GM12878 (cell line): ENCODE measurements around the gene NLRC3. TPM values are rescaled to one million over a fixed set of nuclear protein-coding genes. Genes with fewer than 3 reads are reported as not detected.

Experiments used
- ATAC-seq: fragments of 200-7000 bp; cut with Tn5 transposase; 3 replicates; pipeline ENCODE4 v1.9.1; 2020; ENCODE audit warnings: mild to moderate bottlenecking, moderate library complexity
- BruUV-seq: library from RNA; stranded (reverse); fragments of 400-500 nt; replicated peaks from 2 replicates; lab custom pipeline; 2021; lab: Mats Ljungman, UMichigan
- CTCF ChIA-PET: fragments of 300-600 bp; sonication (Branson Sonifier 250); formaldehyde crosslinking; extraction: SDS; loops from one replicate; lab custom pipeline; 2021; ENCODE audit warnings: inconsistent platforms; lab: Yijun Ruan, JAX
- POLR2A ChIA-PET: fragments of 350-600 bp; formaldehyde crosslinking; extraction: SDS; loops from one replicate; lab custom pipeline; 2021; ENCODE audit warnings: inconsistent platforms; lab: Charles Lee
- RAD21 ChIA-PET: fragments of 300-600 bp; sonication (Branson Sonifier 250); formaldehyde crosslinking; loops from one replicate; lab custom pipeline; 2023; ENCODE audit warnings: antibody characterized with exemption; ENCODE audit not compliant: unreplicated experiment; lab: Charles Lee
- SMC1A ChIA-PET: fragments of 300-600 bp; sonication (Branson Sonifier 250); formaldehyde crosslinking; loops from one replicate; lab custom pipeline; 2023; ENCODE audit not compliant: unreplicated experiment, uncharacterized antibody; lab: Charles Lee
- DNase-seq: peaks from one replicate; pipeline ENCODE4 v3.0.0-alpha.2; 2011; ENCODE audit warnings: low read depth, low spot score
- FAIRE-seq: peaks from 3 replicates; lab custom pipeline; 2011; peaks lifted over from hg19 to GRCh38; lab: Jason Lieb, UNC
- H2AFZ ChIP-seq: 2 replicates; pipeline ENCODE4 v1.6.0; 2011; ENCODE audit warnings: low read depth, low read length, control low read depth; ENCODE audit not compliant: control insufficient read depth
- H3K27ac ChIP-seq: 2 replicates; pipeline ENCODE4 v1.5.1; 2011; ENCODE audit warnings: control low read depth; ENCODE audit not compliant: control insufficient read depth, insufficient read depth
- H3K27me3 ChIP-seq, 2 experiments: replicated peaks in 1 of 2; 2 replicates each; pipeline versions ENCODE4 v1.6.0 to v1.6.1; 2011; ENCODE audit warnings: low read length in 1 of 2; ENCODE audit not compliant: control insufficient read depth in 2 of 2, insufficient read depth in 2 of 2
- H3K36me3 ChIP-seq, 2 experiments: 2 replicates each; pipeline ENCODE4 v1.5.1; 2011; ENCODE audit warnings: low read length in 1 of 2; ENCODE audit not compliant: control insufficient read depth in 2 of 2, insufficient read depth in 2 of 2
- H3K4me1 ChIP-seq: 2 replicates; pipeline ENCODE4 v1.6.1; 2011; ENCODE audit warnings: mild to moderate bottlenecking, low read length, moderate library complexity, mixed read lengths; ENCODE audit not compliant: control insufficient read depth, insufficient read depth
- H3K4me2 ChIP-seq: 2 replicates; pipeline ENCODE4 v1.6.0; 2011; ENCODE audit warnings: control low read depth; ENCODE audit not compliant: control insufficient read depth, insufficient read depth
- H3K4me3 ChIP-seq: fragments of 200-600 bp; sonication (generic); 2 replicates; pipeline ENCODE4 v1.5.1; 2016
- H3K79me2 ChIP-seq: 2 replicates; pipeline ENCODE4 v1.6.0; 2011; ENCODE audit warnings: low read length; ENCODE audit not compliant: control insufficient read depth, insufficient read depth
- H3K9ac ChIP-seq: 2 replicates; pipeline ENCODE4 v1.8.0; 2011; ENCODE audit warnings: low read length, control low read depth, mixed read lengths; ENCODE audit not compliant: control insufficient read depth, insufficient read depth
- H3K9me3 ChIP-seq: replicated peaks from 3 replicates; pipeline ENCODE4 v1.5.1; 2011; ENCODE audit warnings: mild to moderate bottlenecking, low read length; ENCODE audit not compliant: control insufficient read depth, insufficient read depth
- H4K20me1 ChIP-seq: 2 replicates; pipeline ENCODE4 v1.6.0; 2011; ENCODE audit not compliant: control insufficient read depth, insufficient read depth
- ATF7 ChIP-seq: fragments of 450-650 bp; IDR thresholded peaks from 2 replicates; pipeline ENCODE4 v1.6.1; 2016; ENCODE audit warnings: low read depth, mild to moderate bottlenecking
- BRCA1 ChIP-seq: IDR thresholded peaks from 2 replicates; pipeline ENCODE4 v1.6.1; 2011; ENCODE audit warnings: low read depth, low read length, improper control_type of control experiment
- E2F4 ChIP-seq: IDR thresholded peaks from 2 replicates; pipeline ENCODE4 v1.6.1; 2012; ENCODE audit warnings: low read depth, low read length, improper control_type of control experiment
- IRF4 ChIP-seq: IDR thresholded peaks from 2 replicates; pipeline ENCODE4 v1.6.1; 2011; ENCODE audit warnings: low read depth, low read length
- JUND ChIP-seq: IDR thresholded peaks from 2 replicates; pipeline ENCODE4 v1.6.1; 2012; ENCODE audit warnings: low read depth, mild to moderate bottlenecking, low read length, improper control_type of control experiment, moderate library complexity
- PAX5 ChIP-seq: IDR thresholded peaks from 2 replicates; pipeline ENCODE4 v1.6.1; 2011; ENCODE audit warnings: low read depth, low read length, borderline replicate concordance
- PBX3 ChIP-seq: IDR thresholded peaks from 2 replicates; pipeline ENCODE4 v1.6.1; 2011; ENCODE audit warnings: mild to moderate bottlenecking, low read depth, low read length, moderate library complexity; ENCODE audit not compliant: insufficient replicate concordance
- POLR2AphosphoS2 ChIP-seq: IDR thresholded peaks from 2 replicates; pipeline ENCODE4 v1.6.1; 2011; ENCODE audit warnings: low read depth, mild to moderate bottlenecking, low read length, improper control_type of control experiment, moderate library complexity
- REST ChIP-seq: IDR thresholded peaks from 2 replicates; pipeline ENCODE4 v1.6.1; 2012; ENCODE audit warnings: mild to moderate bottlenecking, low read depth, low read length
- RUNX3 ChIP-seq: IDR thresholded peaks from 2 replicates; pipeline ENCODE4 v1.6.1; 2012; ENCODE audit warnings: low read length, inconsistent platforms
- SUPT20H ChIP-seq: IDR thresholded peaks from 2 replicates; pipeline ENCODE4 v1.6.1; 2011; ENCODE audit warnings: low read depth, mild to moderate bottlenecking, low read length, moderate library complexity, borderline replicate concordance; ENCODE audit not compliant: control insufficient read depth
- TCF3 ChIP-seq: IDR thresholded peaks from 2 replicates; pipeline ENCODE4 v1.6.1; 2012; ENCODE audit warnings: low read depth, mild to moderate bottlenecking, low read length, borderline replicate concordance; ENCODE audit not compliant: insufficient read depth
- USF1 ChIP-seq: IDR thresholded peaks from 2 replicates; pipeline ENCODE4 v1.6.1; 2011; ENCODE audit warnings: borderline replicate concordance, low read depth, mild to moderate bottlenecking, moderate library complexity, mixed read lengths, low read length; ENCODE audit not compliant: insufficient read depth; ENCODE audit errors: extremely low read length
- ZNF274 ChIP-seq: IDR thresholded peaks from one replicate; pipeline ENCODE4 v1.8.0; 2011; ENCODE audit not compliant: insufficient read length, insufficient read depth
- ZZZ3 ChIP-seq: IDR thresholded peaks from 2 replicates; pipeline ENCODE4 v1.6.1; 2011; ENCODE audit warnings: low read depth; ENCODE audit not compliant: control insufficient read depth, insufficient read length
- WGBS: methylation state at CpG from one replicate; pipeline ENCODE4 v1.1.6; 2016; ENCODE audit warnings: low lambda C conversion rate; ENCODE audit not compliant: insufficient replicate concordance, insufficient coverage; ENCODE audit errors: missing lambda C conversion rate; 5-methylcytosine and 5-hydroxymethylcytosine counted together
- in situ Hi-C: fragments of 300-500 bp; cut with MboI; formaldehyde crosslinking; loops from 9 replicates; pipeline ENCODE4 v1.14.3; 2018; ENCODE audit warnings: mixed read lengths
- intact Hi-C: fragments of 100-400 bp; cut with micrococcal nuclease; formaldehyde crosslinking; loops from one replicate; pipeline ENCODE4 v1.14.2; 2022; ENCODE audit not compliant: unreplicated experiment
- polyA plus RNA-seq, 11 experiments: library from polyadenylated mRNA; depleted of rRNA in 4 of 11; unstranded in 6 of 11; stranded (reverse) in 5 of 11; fragments of >200 nt; fragmentation: Nextera tagmentation in 4 of 11; fragmentation: Illumina TruSeq in 1 of 11; extraction: Ambion mirVana in 4 of 11; extraction: Trizol in 1 of 11; gene quantifications; 1 replicate in 1 of 11; 2 replicates in 10 of 11; pipeline versions ENCODE4 v1.2.1 to v1.2.3, GENCODE V29; 2011 to 2016; ENCODE audit warnings: inconsistent platforms in 2 of 11, missing spikeins in 2 of 11, low read depth in 1 of 11
- total RNA-seq, 4 experiments: library from RNA; depleted of rRNA in 3 of 4; stranded (reverse); fragments of >200 nt in 3 of 4; fragmentation: Illumina TruSeq in 1 of 4; extraction: Trizol in 1 of 4; gene quantifications; 2 replicates each; pipeline versions ENCODE4 v1.2.1 to v1.2.3, GENCODE V29; 2013 to 2021

The NLRC3 gene
- total and polyA plus RNA-seq, 10 of the 15 experiments (the other 5 are each of a cell fraction or from before 2014, with no cell fraction given) = 2.2 to 17.8 (median 7.6) TPM

GRCh38 chr16:3612510-3613466, 35.6 kb upstream of the NLRC3 start:
- no peak for ATAC-seq
- intact Hi-C loops = no loop called here
- TF ChIP-seq USF1 (no peak), POLR2AphosphoS2 (no peak), ZZZ3 (no peak), ZNF274 (no peak), SUPT20H (no peak), E2F4 (no peak), TCF3 (no peak), RUNX3 (peak; percentile 7; the same call in 1 of the 2 replicates), PBX3 (no peak), ATF7 (no peak), PAX5 (no peak), BRCA1 (no peak), JUND (no peak), REST (no peak), IRF4 (no peak)

More at GRCh38 chr16:3612510-3613466, 35.6 kb upstream of the NLRC3 start:
- ChIA-PET RAD21 (interaction anchor here (1.5 kb wide), 1 partner anchor 14 kb away, joined by 6 read pairs; no protein-coding TSS in a partner anchor), CTCF (interaction anchor here (0.7 to 1.1 kb wide), 2 partner anchors 36 to 86 kb away, joined by 3 read pairs; no protein-coding TSS in a partner anchor), SMC1A (interaction anchor here (0.9 to 1.3 kb wide), 5 partner anchors 9 to 34 kb away, joined by 3 to 5 read pairs (median 4); no protein-coding TSS in a partner anchor), POLR2A (interaction anchor here (0.7 to 1.5 kb wide), 3 partner anchors 10 to 38 kb away, joined by 3 to 7 read pairs (median 7); partner anchors contain the start of gene NLRC3)
- in situ Hi-C loops = no loop called here
- no TSS peak for BruUV-seq
- Histone ChIP-seq H3K27me3 (no peaks in the 10 kb centered on the region), H3K9me3 (peaks cover 2% of the 10 kb centered on the region; the same call in 2 of the 3 replicates), H2AFZ (no peak overlapping the region), H4K20me1 (no peaks in the 10 kb centered on the region), H3K36me3 (peaks cover 0 to 6% of the 10 kb centered on the region in 2 experiments; a peak in 1 of 4 replicates), H3K9ac (peak overlapping the region; percentile 93; the same call in 1 of the 2 replicates), H3K79me2 (peaks cover 58% of the 10 kb centered on the region), H3K4me3 (peak overlapping the region; percentile 76), H3K4me2 (peak overlapping the region; percentile 83), H3K4me1 (peaks cover 22% of the 10 kb centered on the region), H3K27ac (peak overlapping the region; percentile 20; the same call in 1 of the 2 replicates)
- WGBS = 87% methylated on average over 29 of the region's 34 CpGs
- no peak for DNase-seq
- FAIRE-seq = no peak
